ENCODE data around the gene CNOT10. TPM values are rescaled to one million over a fixed set of nuclear protein-coding genes. Genes with fewer than 3 reads are reported as not detected.
"Not testable (repeated sequence)": the region's sequence is repeated elsewhere in the genome, so short reads cannot be mapped to it uniquely, and the experiment has no call there.

CNOT10 gene
- total RNA-seq, 4 donors from 2014 or later: 15.1 to 50.0 (median 31.8) TPM

DNA sequence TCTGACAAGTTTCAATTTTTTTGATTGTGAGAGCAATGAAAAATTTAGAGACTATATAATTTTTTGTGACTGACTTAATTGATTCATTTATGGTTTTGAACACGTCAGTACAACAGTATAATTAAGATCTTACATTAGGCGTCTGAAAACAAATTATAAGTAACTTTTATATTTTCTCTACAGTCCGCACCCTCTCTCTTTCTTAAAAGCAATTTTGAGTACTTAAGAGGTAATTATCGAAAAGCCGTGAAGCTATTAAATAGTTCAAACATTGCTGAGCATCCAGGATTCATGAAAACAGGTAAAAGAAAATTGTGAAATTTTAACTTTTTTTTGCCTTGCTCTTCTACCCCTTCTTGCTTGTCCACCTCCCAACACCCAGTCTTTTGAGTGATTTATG, 34.9 kb downstream of the CNOT10 start:
- intact Hi-C loops (cut with DNase I; ENCODE audit: low total_unique reads): no loop called here

DNA sequence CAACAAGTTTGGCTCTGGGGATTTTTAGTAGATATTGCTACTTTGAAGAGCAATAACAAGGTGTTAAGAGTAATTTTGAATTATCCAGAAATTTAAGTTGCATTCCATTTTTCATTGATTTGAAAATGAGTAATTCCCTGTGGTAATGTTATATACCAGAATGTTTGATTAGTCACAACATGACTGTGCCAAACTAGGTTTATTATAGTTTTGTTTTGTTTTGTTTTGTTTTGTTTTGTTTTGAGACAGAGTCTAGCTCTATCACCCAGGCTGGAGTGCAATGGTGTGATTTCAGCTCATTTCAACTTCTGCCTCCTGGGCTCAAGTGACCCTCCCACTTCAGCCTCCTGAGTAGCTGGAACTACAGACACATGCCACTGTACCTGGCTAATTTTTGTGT, 40.7 kb downstream of the CNOT10 start:
- TF ChIP-seq, protein P1, sequence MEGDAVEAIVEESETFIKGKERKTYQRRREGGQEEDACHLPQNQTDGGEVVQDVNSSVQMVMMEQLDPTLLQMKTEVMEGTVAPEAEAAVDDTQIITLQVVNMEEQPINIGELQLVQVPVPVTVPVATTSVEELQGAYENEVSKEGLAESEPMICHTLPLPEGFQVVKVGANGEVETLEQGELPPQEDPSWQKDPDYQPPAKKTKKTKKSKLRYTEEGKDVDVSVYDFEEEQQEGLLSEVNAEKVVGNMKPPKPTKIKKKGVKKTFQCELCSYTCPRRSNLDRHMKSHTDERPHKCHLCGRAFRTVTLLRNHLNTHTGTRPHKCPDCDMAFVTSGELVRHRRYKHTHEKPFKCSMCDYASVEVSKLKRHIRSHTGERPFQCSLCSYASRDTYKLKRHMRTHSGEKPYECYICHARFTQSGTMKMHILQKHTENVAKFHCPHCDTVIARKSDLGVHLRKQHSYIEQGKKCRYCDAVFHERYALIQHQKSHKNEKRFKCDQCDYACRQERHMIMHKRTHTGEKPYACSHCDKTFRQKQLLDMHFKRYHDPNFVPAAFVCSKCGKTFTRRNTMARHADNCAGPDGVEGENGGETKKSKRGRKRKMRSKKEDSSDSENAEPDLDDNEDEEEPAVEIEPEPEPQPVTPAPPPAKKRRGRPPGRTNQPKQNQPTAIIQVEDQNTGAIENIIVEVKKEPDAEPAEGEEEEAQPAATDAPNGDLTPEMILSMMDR (IDR thresholded peaks at IDR 0.05): no peak
- no peak for TF ChIP-seq POLR2A (IDR thresholded peaks at IDR 0.05)
- Histone ChIP-seq H3K9me3 (no peaks in the 10 kb centered on the region), H3K4me1 (no peaks in the 10 kb centered on the region), H3K4me3 (no peak overlapping the region), H3K27me3 (no peaks in the 10 kb centered on the region), H3K36me3 (no peaks in the 10 kb centered on the region), H3K27ac (no peak overlapping the region)
- intact Hi-C loops (cut with DNase I; ENCODE audit: low total_unique reads): no loop called here
- no peak for DNase-seq

More for the DNA sequence above, 34.9 kb downstream of the CNOT10 start:
- Histone ChIP-seq H3K4me1 (no peaks in the 10 kb centered on the region), H3K27ac (no peak overlapping the region), H3K4me3 (no peak overlapping the region), H3K27me3 (no peaks in the 10 kb centered on the region), H3K36me3 (no peaks in the 10 kb centered on the region), H3K9me3 (no peaks in the 10 kb centered on the region)
- DNase-seq: no peak
- TF ChIP-seq, protein P1 (IDR thresholded peaks at IDR 0.05): no peak
- no peak for TF ChIP-seq POLR2A (IDR thresholded peaks at IDR 0.05)

GRCh38 chr3:32733631-32734229, 48.7 kb downstream of the CNOT10 start:
- intact Hi-C loops (cut with DNase I; ENCODE audit: low total_unique reads): no loop called here

GRCh38 chr3:32734756-32735155, 49.8 kb downstream of the CNOT10 start:
- intact Hi-C loops (cut with DNase I; ENCODE audit: low total_unique reads): no loop called here
- H3K27me3 ChIP-seq: no peaks in the 10 kb centered on the region
- no peak overlapping the region for H3K4me3 ChIP-seq
- no peaks in the 10 kb centered on the region for H3K4me1 ChIP-seq
- DNase-seq: no peak
- TF ChIP-seq, protein P1 (IDR thresholded peaks at IDR 0.05): no peak
- no peaks in the 10 kb centered on the region for H3K36me3 ChIP-seq
- no peak overlapping the region for H3K27ac ChIP-seq
- no peaks in the 10 kb centered on the region for H3K9me3 ChIP-seq

More at GRCh38 chr3:32733631-32734229, 48.7 kb downstream of the CNOT10 start:
- no peaks in the 10 kb centered on the region for H3K27me3 ChIP-seq
- no peaks in the 10 kb centered on the region for H3K9me3 ChIP-seq
- no peak for TF ChIP-seq POLR2A (IDR thresholded peaks at IDR 0.05)
- TF ChIP-seq, protein P1 (IDR thresholded peaks at IDR 0.05): peak in 3 of 4 experiments; percentile 9 to 34 (median 17)
- no peak for DNase-seq
- no peaks in the 10 kb centered on the region for H3K4me1 ChIP-seq
- H3K4me3 ChIP-seq: no peak overlapping the region
- no peaks in the 10 kb centered on the region for H3K36me3 ChIP-seq
- H3K27ac ChIP-seq: no peak overlapping the region

GRCh38 chr3:32743470-32743869, 58.5 kb downstream of the CNOT10 start:
- not testable (repeated sequence) for H3K36me3 ChIP-seq, DNase-seq

DNA sequence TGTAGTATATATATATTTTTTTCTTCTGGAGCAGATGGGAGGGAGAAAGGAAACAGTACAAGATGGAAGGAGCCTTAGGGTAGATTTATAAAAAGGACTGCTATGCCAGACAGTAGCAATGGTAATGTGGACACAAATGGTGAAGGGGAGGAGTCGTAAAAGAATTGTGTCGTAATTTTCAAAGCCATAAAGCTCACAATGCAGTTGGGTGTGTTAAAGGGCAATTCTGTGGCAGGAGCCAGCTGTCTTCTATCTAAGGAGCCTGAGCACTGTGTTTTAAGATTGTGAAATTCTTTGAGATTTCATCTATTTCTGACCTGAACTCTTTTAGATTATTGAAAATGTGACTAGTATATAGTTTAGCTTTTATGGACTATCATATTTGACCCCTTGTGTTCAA, 58.9 kb downstream of the CNOT10 start:
- Histone ChIP-seq H3K4me3 (no peak overlapping the region), H3K36me3 (no peaks in the 10 kb centered on the region), H3K4me1 (no peaks in the 10 kb centered on the region), H3K27me3 (no peaks in the 10 kb centered on the region), H3K9me3 (no peaks in the 10 kb centered on the region), H3K27ac (no peak overlapping the region)
- TF ChIP-seq, protein P1 (IDR thresholded peaks at IDR 0.05): no peak
- no peak for TF ChIP-seq POLR2A (IDR thresholded peaks at IDR 0.05)
- intact Hi-C loops (cut with DNase I; ENCODE audit: low total_unique reads): no loop called here
- no peak for DNase-seq

More at GRCh38 chr3:32743470-32743869, 58.5 kb downstream of the CNOT10 start:
- intact Hi-C loops (cut with DNase I; ENCODE audit: low total_unique reads); H3K4me3 ChIP-seq; H3K4me1 ChIP-seq; H3K27ac ChIP-seq; H3K27me3 ChIP-seq; H3K9me3 ChIP-seq: not testable (repeated sequence)
